Activated naive CD4-positive, alpha-beta T cell treated with anti-CD3 and anti-CD28 coated beads, Interleukin-2, amount 10 ng/mL, durations not matched to agents 7 days and 5 days (primary cell): ENCODE measurements around the gene UBASH3B.
"Not testable (repeated sequence)": the region's sequence is repeated elsewhere in the genome, so short reads cannot be mapped to it uniquely, and the experiment has no call there.

Experiments used
- CTCF ChIA-PET: fragments of 350-600 bp; sonication (Branson Sonifier 250); formaldehyde crosslinking; loops from one replicate; lab custom pipeline; 2021; ENCODE audit warnings: antibody characterized with exemption; lab: Charles Lee
- DNase-seq: peaks from one replicate; pipeline ENCODE4 v3.0.0-alpha.2; 2020
- H3K27ac Mint-ChIP-seq: one replicate; pipeline ENCODE4 v1.8.0; 2021; ENCODE audit warnings: mild to moderate bottlenecking, moderate library complexity, mixed read lengths
- H3K27me3 Mint-ChIP-seq: one replicate; pipeline ENCODE4 v1.8.0; 2021; ENCODE audit warnings: mild to moderate bottlenecking, mixed read lengths
- H3K36me3 Mint-ChIP-seq: one replicate; pipeline ENCODE4 v1.8.0; 2021; ENCODE audit warnings: mixed read lengths
- H3K4me1 Mint-ChIP-seq: one replicate; pipeline ENCODE4 v1.8.0; 2021; ENCODE audit warnings: mixed read lengths
- H3K4me3 Mint-ChIP-seq: one replicate; pipeline ENCODE4 v1.8.0; 2021; ENCODE audit warnings: mild to moderate bottlenecking, moderate library complexity, mixed read lengths
- H3K9me3 Mint-ChIP-seq: one replicate; pipeline ENCODE4 v1.8.0; 2021; ENCODE audit warnings: mixed read lengths

The UBASH3B gene

DNA sequence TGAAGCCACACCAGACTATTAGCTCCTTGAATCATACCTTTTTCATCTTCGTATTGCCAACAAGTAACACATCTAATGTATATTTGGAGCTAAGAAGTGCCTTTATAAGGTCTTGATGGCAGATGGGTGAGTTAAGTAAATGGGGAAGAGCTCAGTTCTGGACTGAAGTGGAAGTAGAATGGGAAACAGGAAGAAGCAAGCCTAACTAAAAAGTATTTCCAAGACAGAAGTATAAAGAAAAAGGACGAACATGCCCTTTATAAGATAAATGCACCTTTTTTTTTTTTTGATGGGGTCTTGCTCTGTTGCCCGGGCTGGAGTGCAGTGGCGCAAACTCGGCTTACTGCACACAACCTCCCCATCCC lies 197.3 kb downstream of the UBASH3B start:
- Mint-ChIP-seq H3K9me3 (no peaks in the 10 kb centered on the region), H3K36me3 (no peaks in the 10 kb centered on the region), H3K4me3 (no peak overlapping the region), H3K27me3 (peaks cover 5% of the 10 kb centered on the region), H3K27ac (peak overlapping the region; percentile 81), H3K4me1 (peaks cover 31% of the 10 kb centered on the region)
- DNase-seq: no peak
- CTCF ChIA-PET: interaction anchor here (0.6 to 8.1 kb wide), 30 partner anchors 10 to 1588 kb away, joined by 3 to 165 read pairs (median 8); no protein-coding TSS in a partner anchor

DNA sequence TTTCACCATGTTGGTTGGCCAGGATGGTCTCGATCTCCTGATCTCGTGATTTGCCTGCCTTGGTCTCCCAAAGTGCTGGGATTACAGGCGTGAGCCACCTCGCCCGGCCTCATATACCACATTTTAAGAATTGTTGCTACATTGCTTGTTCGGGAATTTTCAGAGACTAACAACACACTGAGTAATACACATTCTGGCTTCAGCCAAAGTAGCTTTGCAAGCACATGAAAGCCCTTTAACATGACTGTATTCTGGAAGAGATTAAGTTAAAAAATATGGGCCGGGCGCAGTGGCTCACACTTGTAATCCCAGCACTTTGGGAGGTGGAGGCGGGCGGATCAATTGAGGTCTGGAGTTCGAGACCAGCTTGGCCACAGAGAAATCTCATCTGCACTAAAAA lies 197.7 kb downstream of the UBASH3B start:
- CTCF ChIA-PET: interaction anchor here (0.9 to 8.1 kb wide), 34 partner anchors 9 to 274 kb away, joined by 3 to 165 read pairs (median 7); partner anchors contain the start of genes CRTAM, HSPA8 and JHY
- Mint-ChIP-seq H3K27me3 (peaks cover 10% of the 10 kb centered on the region), H3K36me3 (no peaks in the 10 kb centered on the region), H3K4me1 (peaks cover 31% of the 10 kb centered on the region), H3K27ac (no peak overlapping the region), H3K4me3 (no peak overlapping the region), H3K9me3 (no peaks in the 10 kb centered on the region)
- DNase-seq: no peak

DNA sequence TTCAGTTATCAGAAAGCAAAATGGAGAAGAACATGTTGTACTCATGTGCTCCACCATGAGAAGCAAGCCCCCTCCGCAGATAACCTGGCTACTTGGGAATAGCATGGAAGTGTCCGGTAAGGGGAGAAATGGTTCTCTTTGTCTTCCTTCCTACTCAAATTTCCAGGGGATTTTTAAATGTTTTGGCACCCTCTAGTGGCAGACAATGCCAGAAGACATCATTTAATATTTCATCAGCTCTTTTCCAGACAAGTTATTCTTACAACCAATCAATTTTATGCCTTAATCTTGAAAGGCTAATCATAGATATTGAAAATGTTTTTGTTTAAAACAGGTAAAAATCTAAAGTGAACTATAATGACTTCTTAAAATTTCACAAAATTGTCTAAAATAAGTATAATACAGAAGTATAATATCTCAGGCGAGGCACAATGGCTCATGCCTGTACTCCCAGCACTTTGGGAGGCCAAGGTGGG lies 198.5 kb downstream of the UBASH3B start:
- H3K4me3 Mint-ChIP-seq: no peak overlapping the region
- peaks cover 31% of the 10 kb centered on the region for H3K4me1 Mint-ChIP-seq
- no peaks in the 10 kb centered on the region for H3K9me3 Mint-ChIP-seq
- H3K36me3 Mint-ChIP-seq: no peaks in the 10 kb centered on the region
- H3K27ac Mint-ChIP-seq: no peak overlapping the region
- H3K27me3 Mint-ChIP-seq: peaks cover 11% of the 10 kb centered on the region
- peak; percentile 59 for DNase-seq
- CTCF ChIA-PET: interaction anchor here (0.6 to 8.1 kb wide), 35 partner anchors 9 to 458 kb away, joined by 3 to 165 read pairs (median 5); partner anchors contain the start of genes CRTAM, HSPA8 and JHY

DNA sequence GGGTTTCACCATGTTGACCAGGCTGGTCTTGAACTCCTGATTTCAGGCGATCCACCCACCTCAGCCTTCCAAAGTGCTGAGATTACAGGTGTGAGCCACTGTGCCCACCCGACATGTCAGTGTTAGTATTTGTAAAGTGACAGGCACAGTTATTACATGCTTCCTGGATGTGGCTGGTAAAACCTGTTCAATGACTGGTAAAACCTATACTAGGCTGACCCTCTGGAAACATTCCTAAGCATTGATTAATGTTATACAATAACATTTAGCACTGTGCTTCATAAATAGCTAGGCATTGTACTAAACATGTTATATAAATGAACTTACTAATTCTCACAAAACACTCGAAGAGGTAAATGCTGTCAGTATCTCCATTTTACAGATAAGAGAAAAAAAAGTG lies 206.1 kb downstream of the UBASH3B start:
- Mint-ChIP-seq H3K4me3 (no peak overlapping the region), H3K9me3 (no peaks in the 10 kb centered on the region), H3K27ac (no peak overlapping the region), H3K27me3 (peaks cover 30% of the 10 kb centered on the region), H3K36me3 (no peaks in the 10 kb centered on the region), H3K4me1 (peaks cover 3% of the 10 kb centered on the region)
- CTCF ChIA-PET: interaction anchor here (1.5 to 6.8 kb wide), 4 partner anchors 10 to 192 kb away, joined by 4 to 129 read pairs (median 38); no protein-coding TSS in a partner anchor
- no peak for DNase-seq

DNA sequence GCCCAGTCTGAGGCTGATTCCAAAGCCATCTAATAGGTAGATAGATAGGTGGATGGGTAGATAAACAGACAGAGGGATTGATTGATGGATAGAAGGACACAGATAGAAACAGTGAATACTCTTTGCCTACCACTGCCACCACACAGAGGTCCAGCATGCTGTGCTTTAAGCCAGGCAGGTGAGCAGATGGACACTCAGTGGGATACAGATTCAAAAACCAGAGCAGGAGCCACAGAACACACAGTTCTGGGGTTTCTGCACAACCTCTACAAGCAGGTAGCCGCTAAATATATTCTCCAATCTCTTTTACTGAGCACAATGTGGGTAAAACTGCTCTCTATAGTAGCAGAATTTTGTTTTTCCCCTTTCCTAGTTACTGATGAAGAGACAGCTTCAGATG lies 206.6 kb downstream of the UBASH3B start:
- Mint-ChIP-seq H3K27me3 (peaks cover 30% of the 10 kb centered on the region), H3K9me3 (no peaks in the 10 kb centered on the region), H3K4me3 (no peak overlapping the region), H3K27ac (no peak overlapping the region), H3K4me1 (no peaks in the 10 kb centered on the region), H3K36me3 (no peaks in the 10 kb centered on the region)
- CTCF ChIA-PET: interaction anchor here (1.5 to 6.3 kb wide), 3 partner anchors 10 to 191 kb away, joined by 4 to 129 read pairs (median 26); no protein-coding TSS in a partner anchor
- DNase-seq: no peak

DNA sequence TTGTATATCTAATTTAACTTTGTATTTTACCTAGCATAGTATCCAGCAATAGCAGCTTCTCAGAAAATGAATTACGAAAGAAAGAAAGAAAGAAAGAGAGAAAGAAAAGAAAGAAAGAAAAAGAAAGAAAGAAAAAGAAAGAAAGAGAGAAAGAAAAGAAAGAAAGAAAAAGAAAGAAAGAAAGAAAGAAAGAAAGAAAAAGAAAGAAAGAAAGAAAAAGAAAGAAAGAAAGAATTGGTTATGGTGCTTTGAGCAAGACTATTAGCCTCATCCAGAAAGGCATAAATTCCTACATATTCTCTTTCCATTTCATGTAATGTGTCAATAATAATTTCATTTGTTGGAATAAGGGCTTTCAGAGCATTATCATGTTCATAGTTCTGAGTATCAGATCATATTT lies 207.6 kb downstream of the UBASH3B start:
- not testable (repeated sequence) for DNase-seq, H3K9me3 Mint-ChIP-seq, H3K27ac Mint-ChIP-seq, H3K4me1 Mint-ChIP-seq, H3K4me3 Mint-ChIP-seq, H3K36me3 Mint-ChIP-seq
- CTCF ChIA-PET: interaction anchor here (0.6 to 6.3 kb wide), 16 partner anchors 9 to 192 kb away, joined by 3 to 129 read pairs (median 4); no protein-coding TSS in a partner anchor
- H3K27me3 Mint-ChIP-seq: peaks cover 26% of the 10 kb centered on the region

DNA sequence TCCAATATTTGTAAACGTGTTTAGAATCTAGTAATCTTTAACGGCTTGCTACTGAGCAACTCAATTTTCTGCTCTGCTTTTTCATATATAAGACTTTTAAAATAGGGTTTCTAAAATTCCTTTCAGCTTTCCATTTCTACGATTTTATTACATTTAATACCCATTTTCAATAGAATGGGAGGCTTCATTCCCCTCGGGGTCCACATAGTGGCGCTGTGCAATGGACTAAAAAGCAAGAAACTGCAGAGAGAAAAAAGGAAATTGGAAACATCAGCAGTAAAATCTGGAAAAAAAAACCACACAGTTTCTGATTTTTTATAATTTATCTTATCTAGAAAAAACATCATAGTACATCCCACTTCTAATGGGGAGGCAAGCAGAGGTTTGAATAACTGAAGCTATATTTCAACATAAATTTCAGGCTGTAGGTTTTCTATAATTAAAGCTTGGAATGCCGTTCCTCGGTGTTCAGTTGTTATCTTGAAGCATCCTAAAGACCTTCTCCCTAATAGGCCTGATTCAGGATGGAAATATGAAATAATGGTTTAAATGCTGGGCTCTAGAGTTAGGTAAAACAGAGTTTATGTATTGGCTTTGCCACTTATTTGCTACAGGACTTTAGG lies 208.3 kb downstream of the UBASH3B start:
- no peak overlapping the region for H3K4me3 Mint-ChIP-seq
- DNase-seq: peak; percentile 59
- H3K9me3 Mint-ChIP-seq: no peaks in the 10 kb centered on the region
- peaks cover 27% of the 10 kb centered on the region for H3K27me3 Mint-ChIP-seq
- H3K4me1 Mint-ChIP-seq: no peaks in the 10 kb centered on the region
- no peak overlapping the region for H3K27ac Mint-ChIP-seq
- CTCF ChIA-PET: interaction anchor here (0.7 to 6.3 kb wide), 26 partner anchors 9 to 383 kb away, joined by 3 to 129 read pairs (median 4); no protein-coding TSS in a partner anchor
- H3K36me3 Mint-ChIP-seq: no peaks in the 10 kb centered on the region
